HL-60 (cell line): ENCODE measurements around the gene PTPN3.

Experiments used
- GABPA ChIP-seq: IDR thresholded peaks from 2 replicates; pipeline ENCODE4 v1.6.1; 2012; ENCODE audit warnings: low read depth
- POLR2AphosphoS5 ChIP-seq: IDR thresholded peaks from 2 replicates; pipeline ENCODE4 v1.6.1; 2012; ENCODE audit warnings: low read depth
- TF ChIP-seq, protein P1 (sequence below): IDR thresholded peaks from one replicate; pipeline ENCODE4 v1.5.1; 2011; ENCODE audit warnings: low read length, control low read depth, inconsistent platforms; ENCODE audit not compliant: insufficient read depth
- TF ChIP-seq, protein P2 (sequence below): IDR thresholded peaks from 2 replicates; pipeline ENCODE4 v1.6.1; 2012; ENCODE audit warnings: low read depth; ENCODE audit not compliant: insufficient replicate concordance

DNA sequence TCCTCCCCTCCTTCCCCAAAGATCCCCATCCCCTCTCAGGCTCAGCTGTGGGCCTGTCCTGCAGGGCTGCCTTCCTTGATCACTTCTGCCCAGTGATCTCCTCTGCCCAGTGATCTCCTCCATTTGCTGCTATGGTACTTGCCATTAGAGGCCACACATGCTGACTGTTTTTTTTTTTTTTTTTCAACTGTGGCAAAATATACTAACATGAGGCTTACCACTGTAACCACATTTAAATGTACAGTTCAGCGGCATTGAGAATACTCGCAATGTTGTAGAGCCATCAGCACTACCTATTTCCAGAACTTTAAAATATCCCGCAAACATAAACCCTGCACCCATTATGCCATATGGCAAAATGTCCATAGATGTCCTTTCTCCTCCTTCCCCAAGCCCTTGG lies 115.5 kb downstream of the PTPN3 start:
- TF ChIP-seq POLR2AphosphoS5 (no peak), GABPA (no peak)
- TF ChIP-seq, protein P1, sequence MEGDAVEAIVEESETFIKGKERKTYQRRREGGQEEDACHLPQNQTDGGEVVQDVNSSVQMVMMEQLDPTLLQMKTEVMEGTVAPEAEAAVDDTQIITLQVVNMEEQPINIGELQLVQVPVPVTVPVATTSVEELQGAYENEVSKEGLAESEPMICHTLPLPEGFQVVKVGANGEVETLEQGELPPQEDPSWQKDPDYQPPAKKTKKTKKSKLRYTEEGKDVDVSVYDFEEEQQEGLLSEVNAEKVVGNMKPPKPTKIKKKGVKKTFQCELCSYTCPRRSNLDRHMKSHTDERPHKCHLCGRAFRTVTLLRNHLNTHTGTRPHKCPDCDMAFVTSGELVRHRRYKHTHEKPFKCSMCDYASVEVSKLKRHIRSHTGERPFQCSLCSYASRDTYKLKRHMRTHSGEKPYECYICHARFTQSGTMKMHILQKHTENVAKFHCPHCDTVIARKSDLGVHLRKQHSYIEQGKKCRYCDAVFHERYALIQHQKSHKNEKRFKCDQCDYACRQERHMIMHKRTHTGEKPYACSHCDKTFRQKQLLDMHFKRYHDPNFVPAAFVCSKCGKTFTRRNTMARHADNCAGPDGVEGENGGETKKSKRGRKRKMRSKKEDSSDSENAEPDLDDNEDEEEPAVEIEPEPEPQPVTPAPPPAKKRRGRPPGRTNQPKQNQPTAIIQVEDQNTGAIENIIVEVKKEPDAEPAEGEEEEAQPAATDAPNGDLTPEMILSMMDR: no peak
- TF ChIP-seq, protein P2, sequence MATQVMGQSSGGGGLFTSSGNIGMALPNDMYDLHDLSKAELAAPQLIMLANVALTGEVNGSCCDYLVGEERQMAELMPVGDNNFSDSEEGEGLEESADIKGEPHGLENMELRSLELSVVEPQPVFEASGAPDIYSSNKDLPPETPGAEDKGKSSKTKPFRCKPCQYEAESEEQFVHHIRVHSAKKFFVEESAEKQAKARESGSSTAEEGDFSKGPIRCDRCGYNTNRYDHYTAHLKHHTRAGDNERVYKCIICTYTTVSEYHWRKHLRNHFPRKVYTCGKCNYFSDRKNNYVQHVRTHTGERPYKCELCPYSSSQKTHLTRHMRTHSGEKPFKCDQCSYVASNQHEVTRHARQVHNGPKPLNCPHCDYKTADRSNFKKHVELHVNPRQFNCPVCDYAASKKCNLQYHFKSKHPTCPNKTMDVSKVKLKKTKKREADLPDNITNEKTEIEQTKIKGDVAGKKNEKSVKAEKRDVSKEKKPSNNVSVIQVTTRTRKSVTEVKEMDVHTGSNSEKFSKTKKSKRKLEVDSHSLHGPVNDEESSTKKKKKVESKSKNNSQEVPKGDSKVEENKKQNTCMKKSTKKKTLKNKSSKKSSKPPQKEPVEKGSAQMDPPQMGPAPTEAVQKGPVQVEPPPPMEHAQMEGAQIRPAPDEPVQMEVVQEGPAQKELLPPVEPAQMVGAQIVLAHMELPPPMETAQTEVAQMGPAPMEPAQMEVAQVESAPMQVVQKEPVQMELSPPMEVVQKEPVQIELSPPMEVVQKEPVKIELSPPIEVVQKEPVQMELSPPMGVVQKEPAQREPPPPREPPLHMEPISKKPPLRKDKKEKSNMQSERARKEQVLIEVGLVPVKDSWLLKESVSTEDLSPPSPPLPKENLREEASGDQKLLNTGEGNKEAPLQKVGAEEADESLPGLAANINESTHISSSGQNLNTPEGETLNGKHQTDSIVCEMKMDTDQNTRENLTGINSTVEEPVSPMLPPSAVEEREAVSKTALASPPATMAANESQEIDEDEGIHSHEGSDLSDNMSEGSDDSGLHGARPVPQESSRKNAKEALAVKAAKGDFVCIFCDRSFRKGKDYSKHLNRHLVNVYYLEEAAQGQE: no peak
